Measurements from ENCODE around the gene C4orf17.

DNA sequence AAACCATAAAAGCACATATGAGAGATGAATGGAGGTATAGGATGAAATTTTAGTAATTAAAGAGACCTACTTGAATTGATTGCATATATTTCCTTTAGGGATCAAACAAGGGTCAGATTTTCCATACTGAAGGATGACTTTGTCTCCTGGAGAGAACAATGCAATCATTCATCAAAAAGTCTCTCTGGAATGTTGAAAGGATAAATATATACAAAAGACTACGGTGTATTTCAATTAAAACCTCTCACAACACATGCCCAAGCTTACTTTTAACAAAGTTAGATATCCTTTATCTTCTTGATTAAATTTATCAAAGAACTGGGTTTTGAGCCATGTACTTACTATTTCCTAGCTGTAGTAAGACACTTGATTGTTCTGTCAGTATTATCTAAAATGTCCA lies 38.9 kb upstream of the C4orf17 start:
- TF ChIP-seq POLR2A (IDR thresholded peaks at IDR 0.05): no peak
- TF ChIP-seq, protein P1, sequence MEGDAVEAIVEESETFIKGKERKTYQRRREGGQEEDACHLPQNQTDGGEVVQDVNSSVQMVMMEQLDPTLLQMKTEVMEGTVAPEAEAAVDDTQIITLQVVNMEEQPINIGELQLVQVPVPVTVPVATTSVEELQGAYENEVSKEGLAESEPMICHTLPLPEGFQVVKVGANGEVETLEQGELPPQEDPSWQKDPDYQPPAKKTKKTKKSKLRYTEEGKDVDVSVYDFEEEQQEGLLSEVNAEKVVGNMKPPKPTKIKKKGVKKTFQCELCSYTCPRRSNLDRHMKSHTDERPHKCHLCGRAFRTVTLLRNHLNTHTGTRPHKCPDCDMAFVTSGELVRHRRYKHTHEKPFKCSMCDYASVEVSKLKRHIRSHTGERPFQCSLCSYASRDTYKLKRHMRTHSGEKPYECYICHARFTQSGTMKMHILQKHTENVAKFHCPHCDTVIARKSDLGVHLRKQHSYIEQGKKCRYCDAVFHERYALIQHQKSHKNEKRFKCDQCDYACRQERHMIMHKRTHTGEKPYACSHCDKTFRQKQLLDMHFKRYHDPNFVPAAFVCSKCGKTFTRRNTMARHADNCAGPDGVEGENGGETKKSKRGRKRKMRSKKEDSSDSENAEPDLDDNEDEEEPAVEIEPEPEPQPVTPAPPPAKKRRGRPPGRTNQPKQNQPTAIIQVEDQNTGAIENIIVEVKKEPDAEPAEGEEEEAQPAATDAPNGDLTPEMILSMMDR (IDR thresholded peaks at IDR 0.05 in 4 of 5, conservative IDR thresholded peaks at IDR 0.05 in 1 of 5): no peak
